Measurements from ENCODE around the gene PAFAH1B1.

Gene PAFAH1B1

DNA sequence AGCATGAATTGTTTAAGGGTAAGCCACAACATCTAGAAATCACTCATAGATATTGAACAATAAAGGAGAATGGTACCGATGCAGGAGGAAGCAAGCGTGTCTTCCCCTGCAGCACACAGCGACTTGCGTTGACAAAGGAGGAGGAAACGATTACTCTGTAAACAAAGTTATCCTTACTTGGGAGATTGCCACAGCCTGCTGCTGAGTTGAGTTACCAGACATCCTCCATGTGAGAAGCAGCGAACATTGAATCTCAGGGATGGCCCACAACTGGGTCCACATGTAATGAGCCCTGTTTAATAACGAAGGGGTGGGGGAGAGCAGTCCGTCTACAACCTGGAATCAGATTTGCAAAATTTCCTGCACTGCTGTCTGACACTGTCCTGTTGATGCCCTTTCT is 90.5 kb downstream of the PAFAH1B1 start:
- no peak overlapping the region for H3K4me3 ChIP-seq (ENCODE audit: low read depth, low read length)
- no peak for DNase-seq (ENCODE audit: low read depth)

DNA sequence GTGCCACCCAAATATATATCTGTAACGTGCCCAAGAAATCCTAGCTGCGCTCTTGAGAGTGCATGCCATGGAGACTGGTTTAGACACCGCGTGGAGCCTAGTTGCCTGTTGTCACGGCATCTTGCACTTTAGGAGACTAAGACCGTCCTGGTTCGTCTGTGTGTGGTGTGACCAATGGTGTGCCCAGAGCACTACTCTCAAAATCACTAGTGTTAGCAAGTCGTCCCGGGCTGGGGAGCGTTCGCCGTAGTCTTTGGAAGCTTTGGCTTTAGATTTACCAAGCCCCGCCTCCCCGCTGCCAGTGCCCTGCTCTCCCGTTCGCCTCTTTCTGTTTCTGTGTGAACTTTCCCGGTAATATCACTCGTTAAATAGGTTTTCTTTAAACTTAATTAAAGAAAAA is 91.1 kb downstream of the PAFAH1B1 start:
- no peak for DNase-seq (ENCODE audit: low read depth)
- no peak overlapping the region for H3K4me3 ChIP-seq (ENCODE audit: low read depth, low read length)

DNA sequence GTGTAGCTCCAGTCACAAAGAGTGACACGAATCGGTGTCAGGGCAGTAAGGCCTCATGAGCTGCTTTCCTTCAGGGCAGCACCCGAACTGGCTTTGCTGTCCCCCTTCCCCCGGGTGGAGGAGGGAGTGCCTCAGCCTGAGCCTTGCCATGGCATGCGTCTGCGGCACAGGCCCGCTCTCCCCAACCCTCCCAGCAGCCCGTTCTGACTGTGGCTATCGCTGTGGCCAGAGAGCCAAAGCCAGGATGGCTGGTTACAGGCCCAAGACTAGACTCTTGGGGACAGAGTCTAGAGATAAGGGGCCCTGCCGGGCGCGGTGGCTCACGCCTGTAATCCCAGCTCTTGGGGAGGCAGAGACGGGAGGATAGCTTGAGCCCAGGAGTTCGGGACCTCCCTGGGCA is 92.2 kb downstream of the PAFAH1B1 start:
- no peak overlapping the region for H3K4me3 ChIP-seq (ENCODE audit: low read depth, low read length)
- no peak for DNase-seq (ENCODE audit: low read depth)

DNA sequence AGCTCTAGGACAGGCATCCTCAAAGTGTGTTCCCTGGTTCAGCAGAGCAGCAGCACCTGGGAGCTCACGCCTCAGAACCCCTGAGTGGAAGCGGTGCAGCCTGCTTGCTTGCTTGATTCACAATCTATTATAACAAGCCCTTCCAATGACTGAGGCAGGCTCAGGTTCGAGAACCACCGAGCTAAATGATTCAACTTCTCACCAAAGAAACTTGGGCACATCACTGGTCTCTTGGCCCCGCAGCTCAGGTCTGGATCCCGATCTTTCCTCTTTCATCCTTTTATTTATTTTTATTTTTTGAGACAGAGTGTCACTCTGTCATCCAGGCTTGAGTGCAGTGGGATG is 93.6 kb downstream of the PAFAH1B1 start:
- H3K4me3 ChIP-seq (ENCODE audit: low read depth, low read length): no peak overlapping the region
- DNase-seq (ENCODE audit: low read depth): no peak

DNA sequence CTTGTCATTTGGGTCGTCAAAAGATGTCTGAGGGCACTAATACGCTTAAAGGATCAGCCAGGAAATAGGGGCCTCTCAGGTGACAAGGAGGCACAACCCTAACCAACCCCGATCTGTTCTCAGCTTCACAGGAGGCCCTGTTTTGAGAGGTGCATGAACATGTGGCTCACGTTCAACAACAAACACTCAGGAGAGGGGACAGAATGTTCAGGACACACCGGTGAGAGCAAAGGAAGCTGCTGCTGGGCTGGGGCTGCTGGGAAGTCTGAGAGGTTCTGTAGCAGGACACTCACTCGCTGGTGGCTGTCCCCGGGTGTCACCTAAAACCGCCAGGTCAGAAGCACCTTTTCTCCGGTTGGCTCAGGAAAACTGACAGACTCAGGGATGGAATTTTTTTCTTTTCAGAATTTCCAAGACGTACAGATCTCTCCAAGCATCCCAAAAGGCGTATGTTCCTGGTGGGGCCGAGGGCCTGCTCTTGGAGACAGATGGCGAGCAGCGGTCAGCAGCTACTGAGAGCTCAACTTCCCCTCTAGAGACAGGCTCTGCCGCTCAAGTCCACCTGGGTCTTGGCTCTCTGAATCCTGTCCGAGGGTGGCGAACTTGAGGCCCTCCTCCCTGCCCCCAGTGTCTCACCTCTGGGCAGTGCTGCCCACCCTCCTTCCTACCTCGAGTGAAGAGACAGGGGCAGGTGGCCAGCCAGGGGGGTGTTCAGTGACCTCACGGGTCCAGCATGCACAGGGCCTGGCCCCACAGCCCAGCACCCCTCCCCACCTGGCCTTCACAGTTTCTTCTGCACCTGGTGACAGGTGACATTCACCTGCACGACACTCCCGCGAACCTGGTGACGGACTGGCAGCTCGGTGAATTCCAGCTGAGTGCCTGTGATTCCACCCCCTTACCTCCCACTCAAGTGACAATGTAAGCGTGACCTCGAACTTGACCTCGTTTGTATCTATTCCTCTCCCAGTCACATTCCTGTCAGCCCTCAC is 95.2 kb downstream of the PAFAH1B1 start:
- DNase-seq (ENCODE audit: low read depth): no peak
- no peak overlapping the region for H3K4me3 ChIP-seq (ENCODE audit: low read depth, low read length)

DNA sequence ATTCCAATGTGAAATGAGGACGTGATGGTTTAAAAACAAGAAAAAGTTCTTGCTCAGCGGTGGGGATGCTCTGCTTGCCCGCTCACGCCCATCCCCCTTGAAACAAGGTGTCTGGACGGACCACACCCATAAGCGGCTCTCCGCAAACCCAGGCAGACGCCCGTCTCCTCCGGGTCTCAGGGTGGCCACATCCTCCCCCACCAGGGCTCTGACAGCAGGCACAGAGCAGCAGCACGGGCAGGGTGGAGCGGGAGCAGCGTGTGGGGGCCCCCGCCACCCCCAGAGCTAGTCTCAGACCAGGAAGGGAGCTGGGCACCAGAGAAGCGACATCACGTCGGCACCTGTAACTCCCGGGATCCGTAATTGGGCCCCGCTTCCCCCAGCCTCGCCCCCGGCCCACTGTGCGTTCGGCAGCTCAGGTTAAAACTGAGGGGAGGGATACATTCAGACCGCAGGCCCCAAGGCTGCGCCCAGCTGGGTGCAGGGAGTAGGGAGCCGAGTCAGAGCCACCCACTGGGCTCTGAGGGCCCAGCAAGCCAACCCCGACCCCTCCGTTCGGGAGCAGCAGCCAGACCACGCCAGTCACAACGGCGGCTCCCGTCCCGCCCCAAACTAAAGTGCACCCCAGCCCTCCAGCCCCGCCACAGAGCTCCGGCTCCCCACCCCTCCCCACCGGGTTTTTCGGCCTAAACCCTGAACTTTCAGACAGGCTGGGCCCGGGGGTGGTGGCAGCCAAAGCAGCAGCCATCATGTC is 96.1 kb downstream of the PAFAH1B1 start:
- no peak overlapping the region for H3K4me3 ChIP-seq (ENCODE audit: low read depth, low read length)
- no peak for DNase-seq (ENCODE audit: low read depth)

DNA sequence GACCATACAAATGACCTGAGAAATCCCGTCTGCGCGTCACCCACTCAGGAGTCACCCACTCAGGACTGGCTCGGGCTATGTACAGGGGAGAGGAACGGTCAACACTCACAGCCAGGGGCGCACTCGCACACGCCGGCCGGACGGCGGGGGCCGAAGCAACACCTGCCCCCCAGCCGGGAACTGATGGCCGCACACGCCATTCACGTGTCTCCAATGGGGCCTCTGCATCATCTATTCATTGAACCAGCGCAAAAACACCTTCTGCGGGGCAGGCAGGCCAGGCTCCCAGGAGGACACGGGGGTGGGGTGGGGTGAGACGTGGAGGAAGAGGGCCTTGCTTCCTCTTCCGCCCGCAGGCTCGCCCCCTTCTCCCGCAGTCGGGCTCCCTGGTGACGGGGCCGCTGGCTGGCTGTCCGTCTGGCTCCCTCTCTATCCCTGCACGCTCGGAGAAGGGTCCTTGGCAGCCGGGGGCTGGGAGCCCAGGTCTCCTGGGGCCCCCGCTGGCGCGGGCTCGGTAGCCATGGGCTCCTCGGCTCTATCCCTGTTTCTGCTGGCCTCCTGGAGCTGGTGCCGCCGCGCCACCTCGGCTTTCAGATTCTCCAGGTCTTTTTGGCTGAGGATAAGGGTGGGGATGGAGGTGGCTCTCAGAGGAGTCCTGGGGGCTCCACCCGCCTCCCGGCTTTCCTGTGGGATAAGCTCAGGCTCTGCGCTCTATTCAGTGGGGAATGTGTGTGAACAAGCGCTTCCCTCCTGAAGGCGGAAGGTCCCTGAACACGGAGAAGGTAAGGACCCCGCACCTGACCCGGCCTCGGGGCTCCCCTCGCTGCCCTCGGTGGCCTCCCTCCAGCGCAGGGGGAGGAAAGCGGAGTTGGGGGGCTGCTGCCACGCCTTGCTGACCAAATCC is 97.0 kb downstream of the PAFAH1B1 start:
- no peak for DNase-seq (ENCODE audit: low read depth)
- no peak overlapping the region for H3K4me3 ChIP-seq (ENCODE audit: low read depth, low read length)

DNA sequence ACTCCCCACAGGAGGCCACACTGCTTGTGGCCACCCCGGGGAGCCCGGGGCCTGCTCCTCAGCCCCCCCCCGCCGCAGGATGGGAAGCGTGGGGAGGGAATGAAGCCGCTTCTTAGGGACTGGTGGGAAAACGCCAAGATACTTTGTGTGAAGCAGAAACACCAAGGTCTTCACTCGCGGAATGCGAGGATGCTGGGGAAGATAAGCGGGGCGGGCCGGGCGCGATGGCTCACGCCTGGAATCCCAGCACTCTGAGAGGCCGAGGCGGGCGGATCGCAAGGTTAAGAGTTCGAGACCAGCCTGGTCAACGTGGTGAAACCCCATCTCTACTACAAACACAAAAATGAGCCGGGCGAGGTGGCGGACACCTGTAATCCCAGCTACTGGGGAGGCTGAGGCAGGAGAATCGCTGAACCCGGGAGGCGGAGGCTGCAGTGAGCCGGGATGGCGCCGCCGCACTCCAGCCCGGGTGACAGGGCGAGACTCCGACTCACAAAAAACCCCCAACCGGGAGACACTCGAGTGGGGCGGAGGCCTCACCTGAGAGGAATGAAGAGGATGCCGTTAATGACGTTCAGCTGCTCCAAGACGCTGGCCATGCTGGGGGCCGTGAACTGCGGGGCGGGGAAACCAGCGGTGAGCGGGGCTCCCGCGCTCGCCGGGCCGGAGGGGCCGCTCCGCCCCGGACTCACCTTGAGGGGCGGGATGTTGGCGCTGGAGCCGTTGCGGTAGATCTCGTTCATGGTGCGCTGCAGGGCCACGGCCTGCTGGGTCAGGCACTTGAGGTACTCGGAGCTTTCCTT is 97.8 kb downstream of the PAFAH1B1 start:
- no peak for DNase-seq (ENCODE audit: low read depth)
- H3K4me3 ChIP-seq (ENCODE audit: low read depth, low read length): no peak overlapping the region

DNA sequence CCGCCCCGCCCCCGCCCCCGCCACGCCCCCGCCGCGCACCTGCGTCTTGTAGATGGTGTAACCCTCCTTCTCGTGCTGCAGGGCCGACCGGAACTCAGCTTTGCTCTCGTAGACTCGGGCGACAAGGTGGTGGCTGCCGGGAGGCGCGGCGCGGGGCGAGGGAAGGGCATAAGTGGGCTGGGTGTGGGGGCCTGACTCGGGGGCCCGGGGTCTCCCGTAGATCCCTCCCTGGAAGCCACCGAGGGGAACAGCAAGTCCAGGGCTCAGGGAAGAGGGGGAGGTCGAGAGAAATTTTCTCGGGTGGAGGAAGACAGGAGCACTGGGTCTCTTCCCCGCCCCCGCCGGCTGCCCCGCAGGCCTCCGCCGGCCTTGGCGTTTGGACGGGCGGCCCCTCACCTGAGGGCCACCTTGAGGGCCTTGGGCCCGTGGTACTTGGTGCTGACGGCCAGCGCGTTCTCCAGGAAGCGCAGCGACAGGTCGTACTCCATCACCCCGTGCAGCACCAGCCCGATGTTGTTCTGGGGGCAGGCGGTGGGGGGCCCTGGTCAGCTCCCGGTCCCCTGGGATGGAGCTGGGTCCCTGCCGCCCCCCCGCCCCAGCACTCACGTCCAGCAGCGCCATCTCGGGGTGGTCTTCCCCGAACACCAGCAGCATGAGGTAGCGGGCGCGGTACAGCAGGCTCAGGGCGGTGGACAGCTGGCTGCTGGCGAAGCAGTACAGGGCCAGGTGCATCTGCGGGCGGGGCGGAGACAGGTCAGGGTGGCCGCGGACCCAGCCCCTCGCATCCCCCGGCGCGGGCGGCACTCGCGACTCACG is 98.7 kb downstream of the PAFAH1B1 start:
- no peak overlapping the region for H3K4me3 ChIP-seq (ENCODE audit: low read depth, low read length)
- DNase-seq (ENCODE audit: low read depth): no peak

DNA sequence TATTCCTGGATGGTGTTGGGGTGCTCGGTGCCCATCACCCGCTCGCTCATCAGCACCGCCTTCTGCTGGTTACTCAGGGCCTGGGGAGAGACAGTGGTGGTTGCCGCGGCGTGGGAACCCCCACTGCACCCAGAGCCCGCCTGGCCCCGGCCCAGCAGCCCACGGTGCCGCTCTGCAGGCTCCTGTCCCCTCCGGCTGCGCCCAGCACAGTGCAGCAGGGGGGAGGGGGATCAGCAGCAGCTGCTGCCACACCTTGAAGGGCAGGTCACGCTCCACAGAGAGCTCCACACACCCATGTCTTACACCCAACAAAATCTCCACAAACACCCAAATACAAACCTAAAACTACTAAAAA is 99.3 kb downstream of the PAFAH1B1 start:
- no peak for DNase-seq (ENCODE audit: low read depth)
- H3K4me3 ChIP-seq (ENCODE audit: low read depth, low read length): no peak overlapping the region

DNA sequence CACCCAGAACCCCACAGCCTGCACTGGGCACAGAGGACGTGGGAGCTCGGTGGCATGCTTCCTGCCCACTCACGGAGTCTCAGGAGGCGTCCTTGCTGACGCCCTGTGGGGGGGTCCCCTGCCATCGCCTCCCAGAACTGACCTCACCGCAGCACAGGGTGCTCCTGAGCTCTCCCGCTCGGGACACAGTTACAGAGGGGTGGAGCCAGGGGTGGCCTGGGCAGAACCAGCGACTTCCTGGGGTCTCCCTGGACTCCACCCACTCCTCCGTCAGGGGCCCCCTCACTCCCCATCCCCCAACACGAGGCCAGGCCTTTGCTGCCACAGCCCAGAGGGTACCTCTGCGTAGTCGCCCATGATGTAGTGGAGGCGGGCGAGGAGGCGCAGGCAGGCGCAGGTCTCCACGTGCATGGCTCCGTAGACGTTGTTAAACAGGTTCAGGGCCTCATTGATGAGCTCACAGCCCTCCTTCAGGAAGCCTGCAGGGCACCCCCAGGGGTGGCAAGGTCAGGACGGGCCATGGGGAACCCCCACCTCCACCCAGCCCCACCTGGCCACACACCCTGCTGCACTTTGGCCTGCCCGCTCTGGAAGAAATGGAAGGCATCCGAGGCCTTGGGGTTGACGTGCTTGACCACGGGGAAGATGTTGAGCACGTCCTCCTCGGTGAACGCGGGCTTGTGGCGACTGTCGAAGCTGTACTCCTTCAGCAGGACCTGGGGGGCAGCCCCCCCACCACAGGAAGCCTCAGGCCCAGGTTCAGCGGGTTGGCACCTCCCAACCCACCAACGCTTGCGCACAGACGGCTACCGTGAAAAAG is 100.3 kb downstream of the PAFAH1B1 start:
- no peak overlapping the region for H3K4me3 ChIP-seq (ENCODE audit: low read depth, low read length)
- no peak for DNase-seq (ENCODE audit: low read depth)

DNA sequence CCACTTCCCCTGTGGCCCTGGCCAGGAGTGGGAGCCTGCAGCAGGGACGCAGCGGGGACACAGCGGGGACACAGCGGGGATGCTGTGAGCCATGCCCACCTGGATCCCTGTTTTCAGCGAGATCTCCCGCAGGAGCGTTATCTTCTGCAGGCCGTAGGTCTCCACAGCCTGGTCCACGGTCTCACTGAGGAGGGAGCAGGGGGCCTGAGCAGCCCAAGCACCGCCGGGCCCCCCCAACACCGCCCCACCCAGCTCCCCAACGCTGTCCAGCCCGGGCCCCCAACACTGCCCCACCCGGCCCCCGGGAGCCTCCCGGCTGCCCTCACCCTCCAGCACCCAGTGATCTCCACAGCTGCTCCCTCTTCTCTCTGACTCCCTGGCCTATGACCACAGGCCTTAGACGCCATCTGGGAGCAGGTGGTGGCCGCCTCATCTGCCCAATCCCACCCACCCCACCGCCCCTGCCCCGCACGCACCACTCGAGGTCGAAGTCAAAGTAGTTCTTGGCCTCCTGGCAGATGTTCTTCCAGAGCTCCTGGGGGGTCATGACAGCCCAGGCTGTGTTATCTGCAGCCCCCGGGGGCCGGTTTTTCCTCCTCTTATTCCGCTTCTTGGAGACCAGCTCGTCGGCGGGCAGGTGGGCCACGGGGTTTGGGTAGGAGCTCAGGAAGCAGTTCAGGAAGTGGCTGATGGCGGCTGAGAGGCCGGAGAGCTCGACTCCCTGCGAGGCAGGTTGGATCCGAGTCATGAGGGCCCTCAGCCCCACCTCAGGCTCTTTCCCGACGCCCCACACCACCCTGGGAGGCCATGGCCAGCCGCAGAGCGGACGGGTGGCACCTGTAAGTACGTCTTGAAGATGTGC is 101.2 kb downstream of the PAFAH1B1 start:
- no peak for DNase-seq (ENCODE audit: low read depth)
- no peak overlapping the region for H3K4me3 ChIP-seq (ENCODE audit: low read depth, low read length)

DNA sequence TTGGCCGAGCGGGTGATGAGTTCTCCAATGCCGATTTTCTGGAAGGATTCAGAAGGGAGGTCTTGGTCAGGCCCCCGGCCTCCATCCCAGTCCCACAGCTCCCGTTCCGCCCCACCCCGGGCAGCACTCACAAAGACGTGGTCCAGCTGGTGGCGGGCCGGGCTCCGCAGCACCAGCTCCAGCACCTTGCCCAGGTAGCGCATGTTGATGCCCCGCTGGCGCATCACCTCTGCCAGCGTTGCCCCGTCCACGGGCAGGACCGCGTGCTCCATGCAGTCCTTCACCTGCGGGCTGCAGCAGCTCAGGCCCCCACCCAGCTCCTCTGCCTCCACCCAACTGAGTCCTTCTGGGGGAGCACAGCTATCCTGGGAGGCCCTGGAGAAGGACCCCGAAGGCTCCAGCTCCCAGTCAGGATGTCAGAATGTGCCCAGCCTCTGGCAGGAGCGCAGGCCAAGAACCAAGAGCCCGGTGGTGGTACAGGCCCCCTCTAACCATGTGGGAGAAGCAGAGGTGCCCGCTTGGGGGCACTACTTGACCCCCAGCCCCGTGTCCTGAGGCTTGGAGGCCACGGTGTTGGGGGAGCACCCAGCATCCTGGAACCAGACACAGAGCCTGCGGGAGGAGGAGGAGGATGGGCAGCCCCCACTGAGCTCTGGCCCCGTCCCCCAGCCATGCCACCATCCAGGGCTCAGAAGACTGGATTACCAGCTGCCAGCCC is 101.9 kb downstream of the PAFAH1B1 start:
- no peak for DNase-seq (ENCODE audit: low read depth)
- H3K4me3 ChIP-seq (ENCODE audit: low read depth, low read length): no peak overlapping the region

DNA sequence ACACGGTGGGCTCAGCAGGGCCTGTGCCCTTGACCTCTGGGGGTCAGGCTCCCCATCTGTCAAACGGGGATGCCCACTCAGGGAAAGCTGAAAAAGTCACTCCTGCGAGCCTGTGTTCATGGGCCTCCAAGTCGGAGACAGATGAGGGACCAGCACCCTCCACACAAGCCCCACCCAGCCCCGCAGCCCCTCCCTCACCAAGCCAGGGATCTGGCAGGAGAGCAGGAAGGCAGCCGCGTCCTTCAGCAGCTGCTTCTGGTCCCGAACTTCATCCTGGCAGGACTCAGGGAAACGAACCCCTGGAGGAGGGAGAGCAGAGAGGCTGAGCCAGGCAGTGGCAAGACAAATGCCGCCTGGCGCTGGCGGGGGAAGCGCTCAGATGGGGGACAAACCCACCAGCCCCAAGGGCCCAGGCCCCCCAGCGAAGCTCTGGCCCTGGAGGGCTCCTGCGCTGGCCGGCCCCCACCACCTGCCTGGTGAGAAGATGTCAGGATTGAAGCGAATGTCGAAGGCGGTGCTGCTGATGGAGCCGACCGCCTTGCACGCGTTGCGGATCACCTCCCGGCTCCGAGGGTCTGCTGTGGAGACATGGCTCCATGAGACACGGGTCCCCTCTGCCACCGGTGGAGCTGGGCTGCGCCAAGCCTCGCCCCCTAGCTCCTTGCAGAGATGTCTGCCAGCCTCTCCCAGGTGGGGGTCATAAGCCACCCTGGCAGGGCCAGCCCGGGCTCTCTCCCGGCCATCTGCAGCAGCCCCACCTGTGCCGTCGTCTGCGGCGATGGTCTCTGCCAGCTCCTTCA is 102.7 kb downstream of the PAFAH1B1 start:
- no peak overlapping the region for H3K4me3 ChIP-seq (ENCODE audit: low read depth, low read length)
- DNase-seq (ENCODE audit: low read depth): no peak

DNA sequence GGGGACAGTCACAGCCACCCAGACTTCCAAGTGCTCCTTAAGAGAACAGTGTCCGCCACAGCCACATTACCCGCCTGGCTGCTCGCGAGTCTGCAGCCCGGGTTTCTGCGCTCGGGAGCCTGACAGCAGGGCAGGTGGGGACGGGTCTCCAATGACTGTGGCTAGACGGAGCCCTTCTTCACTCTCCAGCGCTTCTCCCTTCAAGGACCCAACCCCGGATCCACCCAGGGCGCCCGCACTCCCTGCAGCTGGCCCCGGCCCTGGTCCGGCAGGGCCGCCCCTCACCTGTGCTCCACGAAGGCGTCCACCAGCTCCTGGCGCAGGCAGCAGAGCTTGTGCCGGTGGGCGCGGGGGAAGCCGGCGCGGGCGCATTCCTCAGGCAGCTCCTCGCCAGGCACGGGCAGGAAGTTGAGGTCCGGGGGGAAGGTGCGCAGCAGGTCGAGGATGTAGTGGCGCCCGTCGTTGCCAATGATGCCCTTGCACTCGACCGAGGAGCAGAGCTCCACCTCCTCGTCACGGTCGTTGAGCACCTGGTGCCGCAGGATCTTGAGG is 104.2 kb downstream of the PAFAH1B1 start:
- DNase-seq (ENCODE audit: low read depth): no peak

More for the DNA sequence above, 104.2 kb downstream of the PAFAH1B1 start:
- no peak overlapping the region for H3K4me3 ChIP-seq (ENCODE audit: low read depth, low read length)
